Measurements from ENCODE around the gene MRPS12. TPM values are rescaled to one million over a fixed set of nuclear protein-coding genes. Genes with fewer than 3 reads are reported as not detected.

Gene MRPS12
- total RNA-seq, 4 donors from 2014 or later, result 29.9 to 43.9 (median 33.1) TPM

- Histone ChIP-seq H3K27me3 (no peaks in the 10 kb centered on the region), H3K4me1 (peaks cover 0 to 6% (median 4%) of the 10 kb centered on the region in 4 donors), H3K36me3 (peaks cover 0 to 55% (median 0%) of the 10 kb centered on the region in 3 donors), H3K9me3 (no peaks in the 10 kb centered on the region), H3K4me3 (no peak overlapping the region), H3K27ac (no peak overlapping the region)
- no peak for DNase-seq (ENCODE audit: low spot score in 2 of 2)
- 85 to 92% methylated on average over 10 to 11 of the region's 12 CpGs for WGBS, 2 donors
- TF ChIP-seq POLR2A (IDR thresholded peaks at IDR 0.05) (no peak), CTCF (IDR thresholded peaks at IDR 0.05) (no peak), EP300 (IDR thresholded peaks at IDR 0.05) (no peak)
Observed at GRCh38 chr19:38944981-38945506, 14.3 kb downstream of the MRPS12 start.

DNA sequence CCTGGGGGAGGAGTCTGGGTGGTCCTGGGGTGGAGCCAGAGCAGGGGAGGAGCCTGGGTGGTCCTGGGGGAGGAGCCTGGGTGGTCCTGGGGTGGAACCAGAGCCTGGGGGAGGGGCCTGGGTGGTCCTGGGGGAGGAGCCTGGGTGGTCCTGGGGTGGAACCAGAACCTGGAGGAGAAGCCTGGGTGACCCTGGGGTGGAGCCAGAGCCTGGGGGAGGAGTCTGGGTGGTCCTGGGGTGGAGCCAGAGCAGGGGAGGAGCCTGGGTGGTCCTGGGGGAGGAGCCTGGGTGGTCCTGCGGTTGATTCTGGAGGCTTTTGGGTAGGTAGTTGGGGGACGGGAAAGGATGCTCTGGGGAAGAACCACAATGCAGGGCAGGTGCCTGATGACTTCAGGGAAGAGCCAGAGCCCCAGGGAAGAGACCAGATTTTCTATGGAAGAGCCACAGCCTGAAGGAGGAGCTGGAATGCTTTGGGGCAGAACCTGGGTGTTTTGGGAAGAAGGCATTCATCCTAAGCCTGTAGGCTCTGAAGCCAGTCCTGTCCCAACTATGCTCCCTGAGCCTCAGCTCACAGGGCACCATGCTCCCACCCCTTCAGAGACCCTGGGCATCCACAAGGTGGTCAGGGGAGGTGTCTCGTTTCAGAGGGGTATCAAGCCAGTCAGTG is 15.0 kb downstream of the MRPS12 start:
- TF ChIP-seq EP300 (IDR thresholded peaks at IDR 0.05) (no peak), CTCF (IDR thresholded peaks at IDR 0.05) (no peak), POLR2A (IDR thresholded peaks at IDR 0.05) (no peak)
- no peak for DNase-seq (ENCODE audit: low spot score in 2 of 2)
- WGBS, 2 donors, result 82 to 95% methylated on average over 3 of the region's 3 CpGs

GRCh38 chr19:38946229-38947010 is 15.7 kb downstream of the MRPS12 start:
- Histone ChIP-seq H3K27me3 (no peaks in the 10 kb centered on the region), H3K9me3 (no peaks in the 10 kb centered on the region), H3K27ac (no peak overlapping the region), H3K4me1 (peaks cover 0 to 10% (median 7%) of the 10 kb centered on the region in 4 donors), H3K36me3 (peaks cover 0 to 52% (median 0%) of the 10 kb centered on the region in 3 donors), H3K4me3 (no peak overlapping the region)
- DNase-seq (ENCODE audit: low spot score in 2 of 2), result no peak
- TF ChIP-seq POLR2A (IDR thresholded peaks at IDR 0.05) (no peak), CTCF (IDR thresholded peaks at IDR 0.05) (no peak)
- 82 to 89% methylated on average over 11 of the region's 11 CpGs for WGBS, 2 donors

More for the DNA sequence above, 15.0 kb downstream of the MRPS12 start:
- H3K36me3 ChIP-seq, result peaks cover 0 to 55% (median 0%) of the 10 kb centered on the region in 3 donors
- H3K4me3 ChIP-seq, result no peak overlapping the region
- H3K9me3 ChIP-seq, result no peaks in the 10 kb centered on the region
- no peak overlapping the region for H3K27ac ChIP-seq
- peaks cover 0 to 10% (median 7%) of the 10 kb centered on the region in 4 donors for H3K4me1 ChIP-seq
- H3K27me3 ChIP-seq, result no peaks in the 10 kb centered on the region

DNA sequence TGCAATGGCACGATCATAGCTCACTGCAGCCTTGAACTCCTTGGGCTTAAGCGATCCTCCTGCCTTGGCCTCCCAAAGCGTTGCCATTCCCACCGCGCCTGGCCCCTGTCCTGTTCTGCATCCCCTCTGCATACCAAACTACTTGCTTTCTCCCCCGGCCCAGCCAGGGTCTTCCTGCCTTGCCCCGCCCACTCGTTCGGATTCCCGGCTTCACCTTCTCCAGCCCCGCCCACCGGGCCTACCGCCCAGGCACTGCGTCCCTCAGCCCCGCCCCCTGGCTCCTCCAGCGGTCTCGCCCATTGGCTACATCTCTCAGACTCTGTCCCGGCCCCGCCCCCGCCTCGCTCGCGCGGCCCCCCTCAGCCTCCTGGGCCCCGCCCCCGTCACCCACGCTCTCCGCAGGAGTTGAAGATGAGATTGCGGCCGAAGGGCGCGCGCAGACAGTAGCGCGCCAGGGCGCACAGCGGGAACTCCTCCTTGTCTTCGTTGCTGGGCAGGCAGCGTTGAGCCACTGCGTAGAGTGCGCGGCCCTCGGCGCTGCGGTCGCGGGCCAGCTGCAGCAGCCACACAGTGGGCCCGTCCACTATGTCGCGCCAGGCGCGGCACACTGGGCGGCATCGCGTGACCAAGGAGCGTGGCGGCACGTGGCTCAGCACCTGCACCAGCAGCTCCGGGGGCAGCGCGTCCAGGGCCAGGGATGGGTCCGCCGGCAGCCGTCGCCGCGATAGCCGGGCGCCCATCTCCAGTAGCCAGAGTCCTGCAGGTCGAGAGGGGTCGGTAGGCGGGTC is 19.0 kb downstream of the MRPS12 start:
- H3K4me3 ChIP-seq, result peak overlapping the region; percentile 14 to 49 (median 28)
- H3K36me3 ChIP-seq, result peaks cover 0 to 35% (median 0%) of the 10 kb centered on the region in 3 donors
- DNase-seq (ENCODE audit: low spot score in 2 of 2), result peak; percentile 57 to 62
- H3K4me1 ChIP-seq, result peaks cover 0 to 10% (median 7%) of the 10 kb centered on the region in 4 donors
- no peaks in the 10 kb centered on the region for H3K27me3 ChIP-seq
- TF ChIP-seq CTCF (IDR thresholded peaks at IDR 0.05) (no peak), POLR2A (IDR thresholded peaks at IDR 0.05) (no peak), EP300 (IDR thresholded peaks at IDR 0.05) (no peak)
- peak overlapping the region in 1 of 4 donors; percentile 31 for H3K27ac ChIP-seq
- WGBS, 2 donors, result 7 to 13% methylated on average over 43 to 67 of the region's 72 CpGs
- no peaks in the 10 kb centered on the region for H3K9me3 ChIP-seq

Data from tibial nerve (tissue), 4 donors.